GM12864 (cell line): Measurements from ENCODE around the gene TMEM131L.
"Not testable (repeated sequence)": the region's sequence is repeated elsewhere in the genome, so short reads cannot be mapped to it uniquely, and the experiment has no call there.

Experiments
- DNase-seq: peaks from one replicate; pipeline ENCODE4 v3.0.0-alpha.2; 2011; ENCODE audit warnings: low read depth
- H3K4me3 ChIP-seq: 2 replicates; pipeline ENCODE4 v1.5.1; 2011; ENCODE audit warnings: mild to moderate bottlenecking, low read depth, low read length, control low read depth
- CTCF ChIP-seq: IDR thresholded peaks from 2 replicates; pipeline ENCODE4 v1.5.1; 2011; ENCODE audit warnings: low read depth, mild to moderate bottlenecking, moderate library complexity, low read length, control low read depth, inconsistent platforms; ENCODE audit errors: missing control alignments

TMEM131L gene

GRCh38 chr4:153466081-153466948 lies at the start of gene TMEM131L:
Gene TMEM131L, plus strand, starts transcription at chr4:153466360. Its CDS starts 38 bp downstream, at chr4:153466398.
- peak within 1 kb of the TSS; percentile 73 for H3K4me3 ChIP-seq
- no peak for DNase-seq
- TF ChIP-seq CTCF: peak; percentile 33

GRCh38 chr4:153416456-153416855 lies 49.7 kb upstream of the TMEM131L start:
- not testable (repeated sequence) for DNase-seq

GRCh38 chr4:153418121-153418520 lies 48.0 kb upstream of the TMEM131L start:
- no peak for TF ChIP-seq CTCF
- no peak for DNase-seq
- no peak overlapping the region for H3K4me3 ChIP-seq

More at GRCh38 chr4:153416456-153416855, 49.7 kb upstream of the TMEM131L start:
- not testable (repeated sequence) for H3K4me3 ChIP-seq

GRCh38 chr4:153418558-153418957 lies 47.6 kb upstream of the TMEM131L start:
- no peak overlapping the region for H3K4me3 ChIP-seq
- DNase-seq: no peak
- no peak for TF ChIP-seq CTCF

- no peak overlapping the region for H3K4me3 ChIP-seq
- TF ChIP-seq CTCF: no peak
These were observed 47.1 kb upstream of the TMEM131L start for GRCh38 chr4:153419029-153419428.

GRCh38 chr4:153419673-153420278 lies 46.4 kb upstream of the TMEM131L start:
- no peak for TF ChIP-seq CTCF
- no peak for DNase-seq
- no peak overlapping the region for H3K4me3 ChIP-seq

More at GRCh38 chr4:153419029-153419428, 47.1 kb upstream of the TMEM131L start:
- DNase-seq: no peak

- DNase-seq: no peak
- TF ChIP-seq CTCF: no peak
- H3K4me3 ChIP-seq: no peak overlapping the region
These were observed 45.8 kb upstream of the TMEM131L start for GRCh38 chr4:153420361-153420760.
